SU-DHL-6 (cell line): Measurements from ENCODE around the gene EXOC3.

Source experiments
- EZH2phosphoT487 ChIP-seq: fragments of 200-600 bp; sonication (generic), shearing (Covaris generic); conservative IDR thresholded peaks from 2 replicates; pipeline ENCODE4 v1.6.1; 2018; ENCODE audit warnings: mild to moderate bottlenecking, antibody characterized with exemption, low read length, moderate library complexity, mixed read lengths
- TF ChIP-seq, protein P1 (sequence below): fragments of 200-600 bp; sonication (generic); IDR thresholded peaks from one replicate; pipeline ENCODE4 v1.5.1; 2017; ENCODE audit warnings: antibody characterized with exemption, mild to moderate bottlenecking, low read length, moderate library complexity; ENCODE audit not compliant: insufficient read depth, poor library complexity, severe bottlenecking

DNA sequence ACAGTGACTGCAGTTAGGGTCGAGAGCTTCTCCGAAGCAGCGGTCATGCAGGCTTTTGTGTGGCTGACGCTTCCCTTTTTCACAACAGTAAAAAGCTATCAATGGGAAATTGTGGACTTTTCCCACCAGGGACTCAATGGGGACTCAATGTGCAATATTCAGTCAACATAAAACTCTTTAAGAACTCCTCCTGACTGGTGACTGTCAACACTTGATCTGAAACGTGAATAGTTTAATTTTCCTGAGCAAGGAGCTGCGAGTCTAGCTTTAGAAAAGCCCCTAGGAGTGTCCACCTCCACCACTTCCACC, 28.7 kb downstream of the EXOC3 start:
- TF ChIP-seq, protein P1, sequence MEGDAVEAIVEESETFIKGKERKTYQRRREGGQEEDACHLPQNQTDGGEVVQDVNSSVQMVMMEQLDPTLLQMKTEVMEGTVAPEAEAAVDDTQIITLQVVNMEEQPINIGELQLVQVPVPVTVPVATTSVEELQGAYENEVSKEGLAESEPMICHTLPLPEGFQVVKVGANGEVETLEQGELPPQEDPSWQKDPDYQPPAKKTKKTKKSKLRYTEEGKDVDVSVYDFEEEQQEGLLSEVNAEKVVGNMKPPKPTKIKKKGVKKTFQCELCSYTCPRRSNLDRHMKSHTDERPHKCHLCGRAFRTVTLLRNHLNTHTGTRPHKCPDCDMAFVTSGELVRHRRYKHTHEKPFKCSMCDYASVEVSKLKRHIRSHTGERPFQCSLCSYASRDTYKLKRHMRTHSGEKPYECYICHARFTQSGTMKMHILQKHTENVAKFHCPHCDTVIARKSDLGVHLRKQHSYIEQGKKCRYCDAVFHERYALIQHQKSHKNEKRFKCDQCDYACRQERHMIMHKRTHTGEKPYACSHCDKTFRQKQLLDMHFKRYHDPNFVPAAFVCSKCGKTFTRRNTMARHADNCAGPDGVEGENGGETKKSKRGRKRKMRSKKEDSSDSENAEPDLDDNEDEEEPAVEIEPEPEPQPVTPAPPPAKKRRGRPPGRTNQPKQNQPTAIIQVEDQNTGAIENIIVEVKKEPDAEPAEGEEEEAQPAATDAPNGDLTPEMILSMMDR, result no peak
- no peak for TF ChIP-seq EZH2phosphoT487
